Fibroblast of the conjunctiva (primary cell): ENCODE results near the gene MRLN.

Experiments used
- DNase-seq: peaks from one replicate; pipeline ENCODE4 v3.0.0-alpha.2; 2010; ENCODE audit warnings: low read depth

The MRLN gene

DNA sequence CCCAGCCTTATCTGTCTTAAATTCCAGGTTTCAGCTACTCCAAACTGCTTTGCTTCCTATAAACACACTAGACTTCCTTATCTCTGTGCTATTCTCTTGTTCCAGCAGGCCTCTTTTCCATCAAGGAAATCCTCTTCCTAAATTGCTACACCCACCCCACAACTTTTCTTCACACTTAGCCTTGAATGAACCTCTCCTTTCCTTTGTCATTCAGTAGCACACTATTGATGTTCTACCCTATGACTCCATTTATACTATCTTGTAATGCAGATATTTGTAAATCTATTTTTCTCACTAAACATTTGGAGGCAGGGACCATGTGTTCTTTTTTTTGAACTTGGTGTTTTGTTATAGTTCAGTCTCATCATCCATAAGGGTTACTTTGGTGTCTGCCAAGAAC is 47.3 kb downstream of the MRLN start:
- no peak for DNase-seq

DNA sequence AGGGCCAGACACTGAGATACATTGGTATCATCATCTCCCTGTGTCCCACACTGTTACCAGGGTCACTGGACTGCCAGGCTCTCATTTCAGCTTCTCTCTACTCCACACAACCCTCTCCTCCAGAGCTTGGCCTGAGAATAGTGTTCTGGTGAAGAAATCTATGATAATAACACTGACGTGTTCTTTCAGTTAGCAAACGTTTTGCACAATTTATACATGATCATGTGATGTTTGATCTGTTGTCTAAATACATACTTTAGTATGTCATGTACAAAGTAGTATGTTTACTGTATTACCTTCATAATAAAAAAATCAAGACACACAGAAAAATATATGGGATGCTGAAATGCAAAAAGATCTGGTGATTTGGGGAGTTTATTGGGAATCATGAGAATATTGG is 48.6 kb downstream of the MRLN start:
- no peak for DNase-seq

DNA sequence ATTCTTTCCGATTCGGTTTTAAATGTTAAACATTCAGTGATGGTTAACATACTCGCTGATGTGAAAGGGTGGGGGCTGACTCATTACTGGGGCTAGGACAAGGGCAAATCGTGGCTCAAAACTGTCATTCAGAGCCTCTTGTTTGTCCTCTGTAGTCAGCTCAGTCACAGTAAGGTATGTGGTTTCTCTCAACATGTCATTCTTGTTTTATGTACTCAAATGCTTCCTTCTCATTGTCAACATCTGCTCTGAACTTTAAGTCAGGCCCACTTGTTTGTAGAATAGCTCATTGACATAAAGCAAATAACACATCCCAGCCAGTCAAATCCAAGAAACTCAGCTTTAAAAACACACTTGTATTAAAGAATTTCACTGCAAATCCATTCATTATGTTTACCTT is 50.9 kb downstream of the MRLN start:
- DNase-seq: no peak

DNA sequence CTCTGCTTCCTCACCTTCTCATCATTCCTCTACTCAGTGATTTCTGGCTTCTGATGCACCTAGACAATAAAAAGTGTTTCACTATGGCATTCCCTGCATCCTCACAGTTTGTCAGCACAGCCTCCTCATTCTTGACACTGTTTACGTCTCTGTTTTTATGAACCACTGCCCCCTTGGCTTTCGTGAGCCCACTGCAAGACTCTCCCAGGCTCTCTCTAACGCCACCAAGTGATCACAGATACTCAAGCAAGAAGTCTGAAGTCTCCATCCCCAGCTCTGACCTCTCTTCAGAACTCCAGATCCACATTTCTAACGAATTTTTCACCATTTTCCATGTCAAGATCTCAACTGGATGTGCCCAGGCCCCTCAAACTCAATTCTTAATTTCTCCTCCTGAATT is 52.5 kb downstream of the MRLN start:
- DNase-seq: no peak

DNA sequence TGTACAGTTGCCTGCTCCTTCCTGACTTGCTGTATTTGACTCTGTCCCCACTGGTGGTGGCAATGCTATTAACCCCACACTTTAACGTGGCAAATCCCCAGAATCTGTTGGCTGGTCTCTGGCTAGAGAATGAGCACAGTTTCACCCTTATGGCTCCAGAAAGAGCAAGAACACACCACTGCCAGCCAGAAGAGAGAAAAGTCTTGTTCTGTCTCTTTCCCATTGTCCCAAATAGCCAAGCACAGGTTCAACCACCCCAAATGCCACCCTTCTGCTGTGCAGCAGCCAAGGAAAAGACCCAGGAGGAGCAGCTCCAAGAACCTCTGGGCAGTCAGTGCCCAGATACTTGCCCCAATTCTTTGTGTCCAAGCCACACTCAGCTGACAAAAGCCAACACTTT is 54.9 kb downstream of the MRLN start:
- no peak for DNase-seq

DNA sequence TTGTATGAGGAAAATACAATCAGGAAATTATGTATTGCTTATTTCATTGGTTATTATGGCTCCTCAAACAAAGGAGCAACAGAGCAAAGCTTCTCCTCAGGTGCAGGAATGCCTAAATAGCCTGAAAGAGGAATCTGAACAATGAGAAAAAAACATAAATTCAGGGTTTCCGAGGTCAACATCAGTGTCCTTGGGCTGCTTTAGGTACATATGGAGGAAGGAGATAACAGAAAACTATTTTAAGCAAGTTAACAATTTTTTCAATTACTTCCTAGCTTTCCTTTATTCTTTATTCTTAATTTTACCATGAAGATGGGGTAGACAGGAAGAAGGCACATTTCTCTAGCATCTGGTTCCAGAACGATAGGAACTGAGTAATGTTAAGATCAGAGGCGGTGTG is 57.6 kb downstream of the MRLN start:
- no peak for DNase-seq

DNA sequence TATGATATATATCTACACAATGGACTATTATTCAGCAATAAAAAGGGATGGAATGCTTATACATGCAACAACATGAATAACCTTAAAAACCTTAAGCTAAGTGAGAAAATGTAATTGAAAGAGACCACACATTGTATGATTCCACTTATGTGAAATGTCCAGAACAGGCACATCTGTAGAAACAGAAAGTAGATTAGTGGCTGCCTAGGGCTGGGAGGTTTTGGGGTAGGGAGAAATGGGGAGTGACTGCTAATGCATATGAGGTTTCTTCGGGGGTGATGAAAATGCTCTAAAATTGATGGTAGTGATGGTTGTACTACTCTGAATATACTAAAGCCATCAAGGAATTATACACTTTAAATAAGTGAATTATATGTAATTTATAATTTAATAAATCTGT is 58.3 kb downstream of the MRLN start:
- no peak for DNase-seq

DNA sequence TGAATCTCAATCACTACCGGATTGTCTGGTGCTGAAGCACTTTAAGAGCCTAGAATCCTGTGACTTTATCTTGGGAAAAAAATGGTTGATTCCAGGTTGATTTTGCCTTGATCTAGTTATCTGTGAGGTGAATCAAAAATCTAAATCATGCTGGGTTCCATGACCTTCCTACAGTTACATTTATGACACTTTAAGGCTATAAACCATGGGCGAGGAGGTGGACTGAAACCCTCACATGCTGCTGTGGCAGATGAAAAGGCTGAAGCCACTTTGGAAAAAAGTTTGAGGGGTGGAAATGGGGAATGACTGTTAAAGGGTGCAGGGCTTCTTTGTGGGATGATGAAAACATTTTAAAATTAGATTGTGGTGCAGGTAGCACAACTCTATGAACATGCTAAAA is 61.1 kb downstream of the MRLN start:
- no peak for DNase-seq

DNA sequence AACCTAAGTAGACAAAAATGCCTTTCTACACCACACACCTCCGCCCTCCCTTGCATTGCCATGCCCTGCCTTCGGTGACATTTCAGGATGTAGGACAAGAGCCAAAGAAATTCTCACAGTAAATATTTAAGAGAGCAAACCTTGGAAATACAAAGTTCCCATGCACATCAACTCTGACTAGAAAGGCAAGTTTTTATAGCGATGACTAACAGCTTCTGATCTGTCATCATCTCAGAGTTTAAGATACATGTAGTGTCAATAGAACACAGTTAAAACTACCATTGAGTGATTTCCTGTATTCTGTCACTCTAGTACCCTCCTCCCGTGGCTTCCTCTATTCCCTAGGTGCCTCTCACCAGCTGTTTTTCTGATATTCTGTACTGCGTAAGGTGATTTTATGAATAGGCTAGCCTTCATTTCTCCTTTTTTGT is 64.3 kb downstream of the MRLN start:
- no peak for DNase-seq

DNA sequence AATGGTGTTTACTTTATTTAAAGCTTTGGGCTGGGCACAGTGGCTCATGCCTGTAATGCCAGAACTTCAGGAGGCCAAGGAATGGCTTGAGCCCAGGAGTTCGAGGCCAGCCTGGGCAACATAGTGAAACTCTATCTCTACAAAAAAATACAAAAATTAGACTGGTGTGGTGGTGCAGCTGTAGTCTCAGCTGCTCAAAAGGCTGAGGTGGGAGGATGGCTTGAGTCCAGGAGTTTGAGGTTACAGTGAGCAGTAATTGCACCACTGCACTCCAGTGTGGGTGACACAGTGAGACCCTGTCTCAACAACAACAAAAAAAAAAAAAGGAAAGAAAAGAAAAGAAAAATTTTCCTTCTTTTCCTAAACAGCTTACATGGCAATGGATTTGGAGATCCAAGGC is 65.6 kb downstream of the MRLN start:
- DNase-seq: no peak
